AG09319 (cell line): Measurements from ENCODE around the gene HPSE.

Source experiments
- DNase-seq: peaks from one replicate; pipeline ENCODE4 v3.0.0-alpha.2; 2010; ENCODE audit warnings: low read depth; ENCODE audit errors: extremely low read depth
- TF ChIP-seq, protein P1 (sequence below): IDR thresholded peaks from 2 replicates; pipeline ENCODE4 v1.5.1; 2011; ENCODE audit warnings: low read depth, mild to moderate bottlenecking, inconsistent platforms, low read length, moderate library complexity

The HPSE gene

DNA sequence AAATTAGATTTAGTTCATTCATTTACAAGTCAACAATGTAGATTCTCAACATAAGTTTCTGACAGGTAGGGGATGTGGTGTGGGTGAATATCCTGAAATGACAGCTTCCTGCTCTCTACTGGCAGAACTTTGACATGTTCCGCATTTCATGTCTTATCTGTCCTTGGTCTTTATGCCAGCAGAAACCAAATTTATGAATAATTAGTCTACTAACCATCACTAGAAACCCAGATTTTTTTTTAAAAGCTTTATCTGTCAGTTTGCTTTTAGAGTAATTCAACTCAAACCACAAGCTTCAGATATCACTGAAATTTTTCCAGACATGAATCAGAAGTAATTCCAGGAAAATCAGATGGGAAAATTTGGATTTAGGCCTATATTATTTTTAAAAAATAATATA lies 68.0 kb downstream of the HPSE start:
- TF ChIP-seq, protein P1, sequence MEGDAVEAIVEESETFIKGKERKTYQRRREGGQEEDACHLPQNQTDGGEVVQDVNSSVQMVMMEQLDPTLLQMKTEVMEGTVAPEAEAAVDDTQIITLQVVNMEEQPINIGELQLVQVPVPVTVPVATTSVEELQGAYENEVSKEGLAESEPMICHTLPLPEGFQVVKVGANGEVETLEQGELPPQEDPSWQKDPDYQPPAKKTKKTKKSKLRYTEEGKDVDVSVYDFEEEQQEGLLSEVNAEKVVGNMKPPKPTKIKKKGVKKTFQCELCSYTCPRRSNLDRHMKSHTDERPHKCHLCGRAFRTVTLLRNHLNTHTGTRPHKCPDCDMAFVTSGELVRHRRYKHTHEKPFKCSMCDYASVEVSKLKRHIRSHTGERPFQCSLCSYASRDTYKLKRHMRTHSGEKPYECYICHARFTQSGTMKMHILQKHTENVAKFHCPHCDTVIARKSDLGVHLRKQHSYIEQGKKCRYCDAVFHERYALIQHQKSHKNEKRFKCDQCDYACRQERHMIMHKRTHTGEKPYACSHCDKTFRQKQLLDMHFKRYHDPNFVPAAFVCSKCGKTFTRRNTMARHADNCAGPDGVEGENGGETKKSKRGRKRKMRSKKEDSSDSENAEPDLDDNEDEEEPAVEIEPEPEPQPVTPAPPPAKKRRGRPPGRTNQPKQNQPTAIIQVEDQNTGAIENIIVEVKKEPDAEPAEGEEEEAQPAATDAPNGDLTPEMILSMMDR = no peak
- no peak for DNase-seq

DNA sequence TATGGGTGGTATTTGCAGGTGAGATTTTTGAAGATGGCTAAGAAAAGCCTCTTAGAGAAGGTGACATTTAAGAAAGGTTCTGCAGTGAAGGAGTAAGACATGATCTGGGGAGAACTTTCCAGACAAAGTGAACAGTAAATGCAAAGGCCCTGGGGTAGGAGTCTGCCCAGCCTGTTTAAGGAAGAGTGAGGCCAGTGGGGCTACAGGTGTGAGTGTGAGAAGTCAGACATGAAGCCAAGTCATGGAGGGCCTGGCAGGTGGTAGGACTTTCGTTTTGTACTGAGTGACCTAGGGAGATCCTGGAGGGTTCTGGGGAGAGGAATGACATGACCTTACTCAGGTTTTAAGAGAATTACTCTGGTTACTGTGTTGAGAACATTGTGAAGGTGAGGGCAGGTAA lies 71.5 kb downstream of the HPSE start:
- no peak for DNase-seq
- TF ChIP-seq, protein P1 = no peak

DNA sequence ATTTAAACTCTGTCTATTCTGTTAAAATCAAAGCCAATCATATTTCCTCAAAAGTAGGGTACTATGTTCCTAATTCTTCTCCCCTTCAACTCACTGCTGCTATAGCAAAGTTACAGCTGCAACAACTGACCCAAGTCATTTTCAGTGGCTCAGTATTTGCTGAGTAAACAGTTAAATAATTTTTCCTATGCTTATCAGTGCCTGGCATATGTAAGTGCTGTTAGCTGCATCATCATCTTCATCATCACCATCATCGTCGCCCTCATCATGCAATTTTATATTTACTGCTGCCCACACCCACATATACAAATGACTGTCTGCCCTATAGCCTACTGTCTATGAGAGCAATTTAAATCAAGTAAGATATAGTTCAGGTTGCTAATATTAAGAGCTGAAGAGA lies 72.0 kb downstream of the HPSE start:
- no peak for DNase-seq
- TF ChIP-seq, protein P1 = no peak

DNA sequence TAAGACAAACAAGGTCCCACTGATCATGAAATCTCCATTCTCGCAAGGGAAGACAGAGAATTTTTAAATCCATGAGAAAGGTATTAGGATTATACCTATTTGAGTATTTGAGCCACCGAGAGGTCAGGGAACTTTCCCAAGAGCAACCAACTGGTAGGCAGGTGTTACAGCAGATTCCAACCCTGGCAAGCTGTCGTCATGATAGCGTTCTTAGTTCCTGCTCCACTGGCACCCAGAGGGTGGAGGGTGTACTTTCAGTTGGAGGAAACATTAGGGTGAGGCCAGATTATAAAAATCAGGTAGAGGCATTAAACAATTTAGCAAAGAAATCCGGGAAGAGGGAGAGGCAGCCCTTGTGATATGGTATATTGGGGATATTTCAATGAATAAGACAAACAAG lies 73.3 kb downstream of the HPSE start:
- no peak for DNase-seq
- TF ChIP-seq, protein P1 = no peak

DNA sequence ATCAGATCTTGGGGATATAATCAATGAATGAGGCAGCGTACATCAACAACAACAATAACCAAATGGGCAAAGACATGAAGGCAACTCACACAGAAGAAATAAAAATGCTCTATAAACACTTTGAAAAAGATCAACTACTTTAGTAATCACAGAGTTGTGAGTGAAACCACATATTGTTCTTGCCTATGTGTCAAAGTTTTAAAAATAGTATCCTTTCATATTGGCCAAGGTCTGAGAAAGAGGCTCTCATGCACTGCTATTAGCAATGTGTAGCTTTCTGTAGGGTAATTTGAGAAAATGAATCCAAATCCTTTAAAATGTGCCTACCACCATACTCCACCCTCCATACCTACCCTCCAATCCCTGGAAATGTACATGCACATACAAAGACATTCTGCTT lies 75.1 kb downstream of the HPSE start:
- TF ChIP-seq, protein P1 = no peak
- no peak for DNase-seq

DNA sequence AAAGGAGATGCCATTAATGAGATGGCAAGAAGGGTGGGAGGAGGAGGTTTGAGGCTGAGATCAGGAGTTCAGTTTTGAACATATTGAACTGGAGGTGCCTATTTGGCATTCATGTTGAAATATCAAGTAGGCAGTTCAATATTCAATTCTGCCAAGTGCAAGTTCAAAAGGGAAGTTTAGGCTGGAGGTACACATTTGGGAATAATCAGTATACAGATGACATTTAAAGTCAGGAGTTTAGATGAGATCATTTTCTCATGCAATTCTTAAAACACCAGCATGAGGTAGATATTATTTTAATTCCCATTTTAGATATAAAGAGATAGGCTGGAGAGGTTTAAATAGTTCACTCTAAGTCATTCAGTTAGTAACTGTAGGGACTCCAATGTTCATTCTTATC lies 76.2 kb downstream of the HPSE start:
- TF ChIP-seq, protein P1 = no peak
- DNase-seq = no peak

DNA sequence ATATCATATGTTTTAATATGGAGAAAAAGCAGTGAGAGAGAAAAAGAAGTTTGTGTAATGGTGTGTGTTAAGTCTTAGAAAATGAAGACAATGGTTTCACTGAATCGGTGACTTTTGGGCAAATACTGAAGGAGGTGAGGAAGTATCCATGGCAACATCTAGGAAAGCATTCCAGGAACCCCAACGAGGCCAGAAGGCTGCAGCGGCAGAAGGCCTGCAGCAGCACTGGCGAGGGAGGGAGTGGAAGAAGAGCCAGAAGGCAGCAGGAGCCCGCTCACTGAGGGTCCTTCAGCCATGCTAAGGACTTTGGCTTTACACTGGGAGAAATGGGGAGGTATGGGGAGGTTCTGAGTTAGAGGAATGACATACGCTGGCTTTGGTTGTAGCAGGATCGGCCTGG lies 76.8 kb downstream of the HPSE start:
- TF ChIP-seq, protein P1 = no peak
- DNase-seq = no peak
